HG03432 (cell line): ENCODE measurements around the gene PC.

Experiments used
- ATAC-seq: cut with Tn5 transposase; IDR thresholded peaks from one replicate; pipeline ENCODE4 v1.9.1; 2021; ENCODE audit warnings: mild to moderate bottlenecking, moderate library complexity; ENCODE audit not compliant: unreplicated experiment

Gene PC

GRCh38 chr11:66912911-66913310, 45.3 kb downstream of the PC start:
- ATAC-seq: no peak

DNA sequence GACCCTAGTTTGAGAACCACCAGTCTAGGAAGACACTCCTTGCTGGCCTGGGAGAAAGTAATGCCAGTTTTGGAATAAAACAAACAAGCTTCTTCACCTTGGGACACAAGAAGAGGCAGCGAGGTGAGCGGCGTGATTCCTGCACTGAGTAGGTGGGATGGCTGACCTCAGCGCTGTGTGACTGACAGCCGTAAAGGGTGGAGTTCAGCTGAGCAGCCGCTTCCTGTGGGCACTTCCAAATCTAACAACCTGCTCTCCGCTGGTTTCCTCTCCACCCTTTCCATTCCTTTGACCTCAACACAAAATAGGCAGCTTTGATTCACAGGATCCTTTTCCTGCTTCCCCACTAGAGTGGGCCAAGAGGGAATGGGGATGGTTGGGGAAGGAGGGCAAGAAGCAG, 45.8 kb downstream of the PC start:
- no peak for ATAC-seq

GRCh38 chr11:66910669-66911068, 47.5 kb downstream of the PC start:
- ATAC-seq: no peak

DNA sequence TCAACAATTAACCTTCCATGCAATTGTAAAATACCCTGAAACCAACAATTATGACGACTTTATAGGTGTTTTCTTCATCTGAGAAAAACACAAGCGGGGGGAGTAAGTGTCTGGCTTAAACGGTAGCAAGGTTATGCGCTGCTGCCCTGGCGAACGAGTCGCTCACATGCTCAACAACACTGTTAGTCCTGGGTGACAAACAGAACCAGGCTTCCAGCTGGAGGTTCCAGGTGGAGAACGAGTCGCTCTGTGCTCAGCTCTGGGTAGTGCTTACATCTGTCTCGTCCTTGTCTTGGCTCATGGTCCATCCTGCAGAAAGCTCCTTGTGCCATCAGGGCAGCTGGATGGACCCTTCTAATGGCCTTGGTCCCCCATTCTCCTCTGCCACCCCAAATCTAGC, 48.2 kb downstream of the PC start:
- no peak for ATAC-seq

DNA sequence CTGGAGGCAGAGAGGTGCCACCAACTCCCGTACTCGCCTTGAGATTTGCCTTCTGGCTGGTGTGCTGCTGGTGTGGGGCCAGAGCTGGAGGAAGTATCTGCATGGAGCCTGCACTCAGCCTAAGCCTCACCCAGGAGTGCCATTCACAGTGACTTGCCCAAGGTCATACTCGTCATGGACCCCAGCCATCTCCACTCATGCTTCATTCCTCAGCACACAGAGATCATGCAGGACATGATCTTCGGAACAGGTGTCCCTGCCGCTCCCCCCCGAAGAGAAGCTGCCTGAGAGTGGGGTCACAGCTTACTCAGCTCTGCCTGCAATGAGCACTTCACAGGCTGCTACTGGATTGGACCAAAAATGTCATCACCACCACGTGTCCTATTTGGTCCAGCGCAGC, 49.0 kb downstream of the PC start:
- no peak for ATAC-seq

DNA sequence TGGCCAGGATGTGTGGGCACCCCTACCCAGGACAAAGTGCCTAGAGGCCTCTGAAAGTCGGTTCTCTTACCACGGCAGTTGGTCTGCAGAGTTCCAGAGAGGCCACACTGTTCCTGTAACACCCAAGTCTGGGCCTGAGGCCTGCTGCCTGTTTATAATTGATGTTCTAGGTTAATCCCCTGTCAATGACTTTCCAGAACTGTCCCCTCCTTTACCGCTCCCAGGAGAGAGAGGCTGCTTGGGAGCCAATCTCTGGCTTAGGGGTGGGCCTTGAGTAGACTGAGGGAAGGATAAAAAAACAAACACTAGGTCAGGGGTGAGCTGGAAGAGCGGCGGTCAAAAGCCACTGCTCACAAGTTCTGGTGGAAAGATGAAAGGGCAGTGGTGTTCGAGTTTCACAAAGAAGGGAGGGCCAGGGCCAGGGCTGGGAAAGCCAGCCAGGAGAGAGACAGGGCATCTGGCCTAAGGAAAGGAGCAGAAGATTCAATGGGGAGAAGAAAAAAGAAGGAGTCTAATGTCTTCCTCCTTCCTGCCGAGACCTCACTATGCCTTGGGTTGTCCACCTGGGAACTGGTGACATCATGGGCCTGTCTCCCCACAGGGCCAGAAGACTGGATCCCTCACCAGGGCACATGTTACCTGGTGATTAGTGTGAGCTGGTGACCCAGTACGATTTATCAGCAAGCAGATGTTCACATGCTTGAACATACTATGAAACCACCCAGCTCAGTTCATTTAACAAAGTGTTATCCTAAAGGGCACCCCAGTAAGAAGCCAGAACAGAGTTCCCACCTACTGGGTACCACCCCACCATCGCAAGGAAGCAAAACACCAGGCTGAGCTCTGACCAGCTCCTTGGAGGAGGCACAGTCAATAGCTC, 50.2 kb downstream of the PC start:
- no peak for ATAC-seq

DNA sequence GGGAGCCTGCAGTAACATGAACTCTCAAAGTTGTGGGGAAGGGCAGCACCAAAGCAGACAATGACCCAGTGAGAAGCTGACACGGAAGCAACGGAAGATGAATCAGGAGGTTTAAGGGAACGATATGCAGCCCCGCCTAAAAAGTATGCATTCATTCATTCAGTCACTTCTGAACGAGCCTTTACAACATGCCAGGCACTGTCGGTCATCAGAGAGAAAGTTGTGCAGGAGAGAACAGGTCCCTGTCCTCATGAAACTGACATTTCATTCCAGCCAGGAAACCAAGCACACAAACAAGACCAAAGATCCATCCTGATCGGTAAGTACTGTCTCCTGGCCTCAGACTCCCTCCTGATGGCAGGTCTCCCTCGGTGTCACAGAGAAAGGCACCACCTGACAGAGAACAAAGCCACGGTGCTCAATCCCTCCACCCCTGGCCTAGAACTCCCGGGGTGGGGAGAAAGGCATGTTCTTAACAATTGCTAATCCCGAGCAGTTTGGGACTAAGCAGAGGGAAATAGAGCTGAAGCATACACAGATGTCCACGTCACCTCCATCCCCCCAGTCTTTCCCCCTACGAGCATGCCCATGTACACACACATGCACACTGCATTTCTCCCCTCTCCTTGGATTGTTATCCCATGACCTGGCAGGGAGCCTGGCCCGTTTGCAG, 52.0 kb downstream of the PC start:
- ATAC-seq: no peak

DNA sequence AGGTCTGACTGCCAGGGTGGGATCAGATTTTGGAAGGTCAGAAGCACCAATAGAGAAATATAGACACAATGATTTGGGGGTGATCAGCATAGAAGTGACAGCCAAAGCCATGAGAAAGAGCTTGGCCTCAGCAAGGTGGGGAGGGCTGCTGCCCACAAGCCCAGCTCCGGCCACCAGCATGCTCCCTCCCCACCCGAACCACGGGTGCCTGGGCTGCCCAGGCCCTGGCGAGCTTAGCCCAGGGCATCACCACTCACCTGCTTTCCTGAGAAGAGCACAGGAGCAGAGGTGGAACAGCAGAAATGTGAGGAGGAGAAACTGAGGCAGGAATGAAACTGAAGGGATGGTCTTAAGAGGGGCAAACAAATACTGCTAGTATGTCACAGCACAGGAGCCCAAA, 52.6 kb downstream of the PC start:
- ATAC-seq: no peak

DNA sequence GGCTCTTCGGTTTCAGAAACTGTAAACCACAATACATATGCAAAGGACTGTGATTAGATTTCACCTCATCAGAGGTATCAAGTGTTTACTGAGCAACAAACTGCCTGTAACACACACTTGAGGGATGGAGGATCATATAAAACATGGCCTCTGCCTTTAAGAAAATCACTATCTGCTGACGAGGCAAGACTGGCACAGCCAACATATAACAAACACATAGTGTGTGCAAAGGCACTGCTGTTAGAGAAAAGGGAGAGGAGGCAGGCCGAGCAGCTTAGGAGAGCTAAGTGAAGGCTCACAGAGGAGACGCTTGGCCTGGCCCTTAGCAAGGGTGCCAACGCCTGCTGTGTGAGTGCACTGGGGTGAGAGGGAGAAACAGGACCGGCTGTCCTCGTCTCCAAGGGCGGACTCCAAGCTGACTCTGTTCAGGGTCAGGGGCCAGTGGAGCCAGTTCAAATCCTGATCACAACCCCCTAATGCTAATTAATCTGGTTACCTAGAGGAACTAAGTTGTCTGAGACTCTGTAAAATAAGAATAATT, 53.1 kb downstream of the PC start:
- no peak for ATAC-seq

DNA sequence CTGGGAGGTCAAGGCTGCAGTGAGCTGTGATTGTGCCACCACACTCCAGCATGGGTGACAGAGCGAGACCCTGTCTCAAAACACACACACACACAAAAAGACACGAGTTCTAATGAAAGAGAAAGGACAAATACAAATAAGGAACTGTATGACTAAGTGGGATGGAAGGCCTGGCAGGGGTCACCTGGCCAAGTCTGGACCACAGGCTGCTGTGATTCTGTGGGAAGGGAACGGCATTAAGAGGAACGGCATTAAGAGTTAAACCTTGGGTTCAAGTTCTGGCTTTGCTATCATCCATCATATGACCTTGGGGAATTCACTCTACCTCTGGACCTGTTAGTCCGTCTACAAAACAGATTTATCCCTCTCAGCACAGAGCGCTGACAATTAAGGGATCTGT, 53.6 kb downstream of the PC start:
- no peak for ATAC-seq

GRCh38 chr11:66904055-66904454, 54.1 kb downstream of the PC start:
- no peak for ATAC-seq

DNA sequence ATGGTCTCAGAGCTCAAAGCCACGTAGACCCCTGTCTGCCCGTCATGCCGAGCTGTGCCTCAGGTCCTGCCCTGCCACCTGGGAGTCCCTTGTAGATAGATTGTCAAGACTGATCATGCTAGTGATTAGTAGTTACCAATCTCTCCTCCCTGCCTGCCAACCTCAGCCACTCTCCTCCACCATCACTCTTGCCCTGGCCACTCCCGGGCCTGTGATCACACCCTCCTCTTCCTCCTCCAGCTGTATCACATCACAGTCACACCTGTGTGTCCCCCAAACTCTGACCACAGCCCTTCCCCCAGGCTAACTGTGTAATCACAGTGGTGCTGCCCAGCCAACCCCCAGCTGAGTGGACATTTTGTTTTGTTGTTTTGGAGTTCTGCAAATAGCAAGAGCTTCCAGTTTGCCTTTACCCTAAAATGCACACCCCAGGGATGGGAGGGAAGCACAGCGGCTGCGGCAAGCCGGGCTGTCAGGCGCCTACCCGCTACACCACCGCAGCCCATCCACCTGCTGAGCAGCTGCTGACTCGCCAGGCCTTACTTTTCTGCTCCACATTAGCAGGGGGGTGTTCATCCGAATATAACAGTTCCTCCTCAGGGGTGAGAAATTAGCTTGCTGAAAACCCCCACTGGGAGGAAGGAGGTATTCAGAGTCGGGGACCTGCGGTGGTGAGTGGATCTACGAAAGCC, 55.6 kb downstream of the PC start:
- no peak for ATAC-seq

GRCh38 chr11:66901964-66902390, 56.2 kb downstream of the PC start:
- no peak for ATAC-seq

DNA sequence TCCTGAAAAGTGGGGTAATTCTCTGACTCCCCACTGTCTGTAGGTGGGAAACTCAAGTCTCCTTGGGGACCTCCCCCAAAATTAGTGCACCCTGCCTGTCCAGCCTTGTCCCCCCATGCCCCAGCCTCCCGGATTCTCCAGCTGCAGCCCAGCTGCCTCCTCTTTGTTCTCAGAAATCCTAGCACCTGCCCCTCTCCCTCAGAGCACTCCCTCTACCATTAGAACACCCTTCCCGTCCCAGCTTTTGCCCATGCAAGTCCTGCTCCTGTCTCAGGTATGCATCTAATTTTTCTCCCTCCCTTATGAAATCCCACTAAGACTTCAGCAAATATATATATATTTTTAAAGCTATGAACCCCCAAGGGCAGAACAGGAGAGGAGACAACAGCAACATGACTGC, 64.0 kb downstream of the PC start:
- ATAC-seq: no peak

- no peak for ATAC-seq
Observed at GRCh38 chr11:66892911-66893310, 65.3 kb downstream of the PC start.

- ATAC-seq: peak; percentile 88
Observed at GRCh38 chr11:66891851-66892660, 66.1 kb downstream of the PC start.

DNA sequence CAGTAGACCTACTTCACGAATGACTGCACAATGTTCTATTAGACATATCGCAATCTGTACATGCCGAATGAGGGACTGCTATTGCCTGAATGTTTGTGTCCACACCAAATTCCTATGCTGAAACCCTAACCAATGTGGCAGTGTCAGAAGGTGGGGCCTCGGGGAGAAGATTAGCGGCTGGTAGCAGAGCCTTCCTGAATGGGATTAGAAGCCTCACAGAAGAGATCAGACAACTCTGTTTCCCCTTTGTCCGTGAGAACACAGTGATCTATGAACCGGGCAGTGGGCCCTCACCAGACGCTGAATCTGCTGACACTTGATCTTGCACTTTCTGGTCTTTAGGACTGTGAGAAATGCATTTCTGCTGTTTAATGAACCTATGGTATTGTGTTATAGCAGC, 68.2 kb downstream of the PC start:
- ATAC-seq: no peak

GRCh38 chr11:66888282-66888681, 69.9 kb downstream of the PC start:
- ATAC-seq: no peak

GRCh38 chr11:66887526-66887925, 70.7 kb downstream of the PC start:
- no peak for ATAC-seq

DNA sequence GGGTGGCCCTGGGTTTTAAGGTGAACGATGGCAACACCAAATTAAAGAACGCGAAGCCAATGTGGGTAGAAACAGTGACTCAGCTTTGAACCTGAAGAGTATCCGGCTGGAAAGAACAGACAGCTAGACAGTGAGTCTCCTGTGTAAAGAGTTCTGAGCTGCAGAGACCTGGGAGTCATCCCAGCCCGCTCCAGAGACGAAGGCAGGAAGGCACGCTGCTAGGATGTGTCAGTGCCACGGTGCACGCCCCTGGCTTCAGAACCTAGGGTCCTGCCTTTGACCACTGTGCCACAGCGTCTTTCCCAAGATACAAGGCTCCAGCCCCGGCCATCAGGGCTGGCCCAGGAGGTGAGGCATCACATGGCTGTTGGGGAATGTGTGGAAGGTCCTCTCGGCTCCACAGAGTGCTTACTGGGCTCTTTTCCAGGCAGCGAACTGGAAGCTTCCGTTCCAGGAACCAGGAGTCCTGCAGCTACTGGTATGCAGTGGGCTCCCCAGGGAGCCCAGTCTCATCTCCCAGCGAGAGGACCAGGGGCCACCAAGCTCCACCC, 71.4 kb downstream of the PC start:
- no peak for ATAC-seq
